ENCODE results near the gene PPP1R7.

The PPP1R7 gene

DNA sequence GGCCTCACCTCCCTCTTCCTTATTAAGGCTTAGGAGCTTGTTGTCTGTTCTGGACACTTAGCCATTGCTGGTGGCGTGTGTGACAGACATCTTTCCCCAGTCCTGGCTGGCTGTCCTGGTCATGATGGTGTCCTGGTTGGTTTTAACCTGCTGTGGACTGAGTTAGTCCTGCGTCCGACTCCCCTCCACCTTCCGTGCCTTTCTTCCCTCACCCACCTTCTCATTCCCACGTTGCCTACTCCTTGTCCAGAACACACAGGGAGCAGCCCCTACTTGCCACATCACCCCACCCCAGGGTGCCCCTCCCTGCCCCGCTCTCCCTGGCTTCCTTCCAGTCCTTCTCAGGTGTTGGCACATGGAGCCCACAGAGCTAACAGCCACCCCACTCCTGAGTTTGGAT is 47.7 kb downstream of the PPP1R7 start:
- DNase-seq (ENCODE audit: low read depth): no peak

DNA sequence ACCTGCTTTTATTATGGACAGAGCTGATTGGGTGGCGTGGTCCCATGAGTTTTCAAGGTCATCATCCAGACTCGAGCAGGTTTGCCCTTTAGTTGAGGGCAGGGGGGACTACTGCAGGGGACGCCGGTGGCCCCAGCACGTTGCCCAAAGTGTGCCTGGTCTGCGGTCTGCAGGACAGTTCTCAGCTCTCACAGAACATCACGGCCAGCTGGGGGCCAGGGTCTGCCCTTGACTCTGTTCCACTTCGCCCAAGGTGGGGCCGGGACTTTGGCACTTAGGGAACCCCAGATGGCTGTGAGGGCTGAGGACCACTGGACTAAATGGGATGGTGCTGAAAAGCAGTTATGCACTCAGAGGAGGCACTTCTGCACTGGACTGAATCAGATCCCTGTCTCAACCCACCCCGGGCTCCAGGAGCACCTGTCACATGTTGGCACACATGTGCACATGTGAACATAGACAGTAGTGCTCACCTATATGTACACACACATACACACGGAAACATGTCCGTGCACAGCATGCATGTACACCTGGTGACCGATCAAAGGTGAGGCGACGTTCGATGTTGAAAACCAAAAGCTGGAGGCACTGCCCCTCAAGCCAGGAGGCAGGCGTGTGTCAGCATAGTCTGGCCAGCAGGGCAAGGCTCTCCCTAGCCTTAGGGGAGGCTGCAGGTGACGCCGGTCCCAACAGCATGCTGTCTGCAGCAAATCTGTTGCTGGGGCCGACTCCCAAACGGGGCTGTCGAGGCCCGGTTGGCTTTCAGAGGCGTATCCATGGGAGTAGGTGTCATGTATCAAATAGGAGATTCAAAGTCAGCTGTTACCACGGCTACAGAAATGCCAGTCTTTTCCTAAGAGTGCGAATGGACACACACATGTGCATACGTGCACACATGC is 48.4 kb downstream of the PPP1R7 start:
- DNase-seq (ENCODE audit: low read depth): no peak

DNA sequence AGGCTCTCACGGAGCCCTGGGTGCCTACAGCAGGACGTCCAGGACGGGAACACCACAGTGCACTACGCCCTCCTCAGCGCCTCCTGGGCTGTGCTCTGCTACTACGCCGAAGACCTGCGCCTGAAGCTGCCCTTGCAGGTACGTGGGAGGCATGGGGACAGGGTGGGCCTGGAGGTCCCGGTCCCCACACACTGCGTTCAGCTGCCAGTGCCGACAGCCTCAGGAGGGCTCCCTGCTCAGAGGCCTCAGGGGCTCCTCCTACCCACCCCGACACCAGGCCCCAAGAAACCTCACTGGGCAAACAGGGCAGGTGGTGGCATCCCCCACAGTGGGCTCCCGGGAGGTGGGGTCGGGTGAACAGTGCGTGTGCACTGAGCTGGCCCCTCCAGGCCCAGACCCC is 49.0 kb downstream of the PPP1R7 start:
- no peak for DNase-seq (ENCODE audit: low read depth)

DNA sequence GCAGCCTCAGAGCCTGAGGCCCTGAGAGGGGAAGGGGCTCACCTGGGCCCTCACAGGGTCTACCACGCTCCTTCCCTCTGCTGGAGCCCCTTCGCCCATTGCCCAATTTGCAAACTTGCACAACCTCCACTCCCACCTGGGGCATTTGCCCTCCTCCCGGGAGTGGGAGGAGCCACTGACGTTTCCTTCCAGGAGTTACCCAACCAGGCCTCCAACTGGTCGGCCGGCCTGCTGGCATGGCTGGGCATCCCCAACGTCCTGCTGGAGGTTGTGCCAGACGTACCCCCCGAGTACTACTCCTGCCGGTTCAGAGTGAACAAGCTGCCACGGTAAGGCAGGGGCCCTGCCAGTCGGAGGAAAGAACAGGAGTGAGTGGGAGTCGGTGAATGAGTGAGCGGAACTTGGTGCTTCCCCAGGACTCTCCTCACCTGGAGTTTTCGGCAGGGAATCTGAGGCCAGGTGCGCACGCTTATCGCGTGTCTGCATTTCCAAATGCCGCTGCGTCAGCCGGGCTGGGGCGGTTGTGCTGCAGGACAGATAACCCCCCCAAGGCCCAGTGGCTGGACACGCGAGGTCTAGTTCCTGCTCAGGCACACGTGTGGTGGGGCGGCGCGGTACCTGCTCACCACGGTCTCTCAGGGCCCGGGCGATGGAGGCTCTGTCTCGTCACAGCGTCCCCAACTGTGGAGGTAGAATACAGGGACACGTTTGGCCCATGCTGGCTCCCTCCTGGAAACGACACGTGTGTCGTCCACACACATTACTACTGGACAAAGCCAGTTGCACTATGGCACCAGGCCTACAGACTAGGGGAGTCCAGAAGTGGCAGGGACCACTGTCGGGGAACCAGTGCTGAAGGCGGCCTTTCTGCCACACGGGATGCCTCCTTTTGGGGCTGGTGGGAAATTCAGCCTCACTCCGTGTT is 49.9 kb downstream of the PPP1R7 start:
- DNase-seq (ENCODE audit: low read depth): no peak

DNA sequence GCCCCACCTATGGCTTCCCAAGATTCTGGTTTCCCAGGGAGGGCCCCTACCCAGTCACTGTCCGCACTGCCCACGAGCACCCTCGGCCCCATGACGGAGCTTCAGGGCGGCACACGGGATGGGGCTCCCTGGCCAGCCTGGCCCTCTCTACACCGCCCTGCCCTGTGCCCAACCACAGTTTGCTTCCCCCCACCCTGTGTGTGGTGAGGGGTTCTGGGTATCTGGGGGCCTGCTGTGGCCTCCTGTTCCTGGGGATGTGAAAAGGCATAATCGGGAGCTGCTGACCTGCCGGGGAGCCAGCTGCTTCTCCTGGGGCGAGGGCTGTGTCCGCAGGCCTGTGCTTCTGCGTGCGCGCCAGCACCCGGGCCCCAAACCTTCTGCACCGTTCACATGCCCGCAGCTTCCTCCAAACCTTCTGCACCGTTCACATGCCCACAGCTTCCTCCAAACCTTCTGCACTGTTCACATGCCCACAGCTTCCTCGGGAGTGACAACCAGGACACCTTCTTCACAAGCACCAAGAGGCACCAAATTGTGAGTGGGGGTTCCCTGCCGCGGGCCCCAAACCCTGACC is 50.6 kb downstream of the PPP1R7 start:
- no peak for DNase-seq (ENCODE audit: low read depth)

DNA sequence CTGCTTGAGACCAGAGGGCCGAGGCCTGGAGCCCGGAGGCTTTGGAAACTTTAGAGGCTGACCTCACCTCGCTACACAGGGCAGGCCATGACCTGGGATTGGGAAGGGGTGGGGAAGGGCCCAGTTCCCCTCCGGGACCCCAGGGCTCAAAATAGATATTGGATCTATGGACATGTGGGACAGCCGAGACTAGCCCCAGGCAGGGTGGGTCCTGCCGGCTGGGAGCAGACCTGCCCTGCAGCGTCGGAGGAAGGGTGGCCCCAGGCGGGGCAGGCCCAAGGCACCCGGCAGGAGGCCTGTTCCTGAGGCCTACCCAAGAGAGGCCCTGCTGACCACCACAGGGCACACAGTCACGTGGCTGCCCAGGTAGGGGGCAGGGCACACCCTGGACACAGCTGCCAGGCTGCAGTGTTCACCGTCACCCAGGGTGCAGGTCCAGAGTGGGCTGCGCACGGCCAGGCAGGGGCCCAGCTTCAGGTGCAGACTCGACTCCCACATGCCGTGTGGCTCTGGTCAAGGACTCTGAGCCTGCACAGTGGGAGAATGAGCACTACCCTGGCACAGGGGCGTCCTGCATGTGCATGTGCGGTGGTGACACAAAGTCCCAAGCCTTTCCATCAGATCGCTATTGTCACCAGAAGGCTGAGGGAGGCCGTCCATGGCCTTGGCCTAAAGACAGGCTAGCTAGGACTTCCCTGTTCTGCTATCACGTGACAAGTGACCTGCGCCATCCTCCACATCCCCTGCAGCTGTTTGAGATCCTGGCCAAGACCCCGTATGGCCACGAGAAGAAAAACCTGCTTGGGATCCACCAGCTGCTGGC is 51.4 kb downstream of the PPP1R7 start:
- no peak for DNase-seq (ENCODE audit: low read depth)

DNA sequence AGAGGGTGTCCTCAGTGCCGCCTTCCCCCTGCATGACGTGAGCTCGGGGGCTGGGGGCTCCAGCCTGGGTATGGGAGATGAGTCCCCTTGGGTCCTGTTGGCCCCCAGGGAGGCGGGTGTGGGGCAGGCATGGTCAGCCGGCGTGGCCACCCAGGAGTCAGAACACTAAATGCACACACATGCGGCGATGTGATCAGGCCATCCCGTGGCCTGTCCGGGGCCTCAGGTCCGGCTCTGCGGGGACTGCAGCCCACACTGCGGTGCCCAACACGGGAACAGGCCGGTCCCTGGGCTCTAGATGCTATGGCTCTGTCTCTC is 52.0 kb downstream of the PPP1R7 start:
- DNase-seq (ENCODE audit: low read depth): no peak

DNA sequence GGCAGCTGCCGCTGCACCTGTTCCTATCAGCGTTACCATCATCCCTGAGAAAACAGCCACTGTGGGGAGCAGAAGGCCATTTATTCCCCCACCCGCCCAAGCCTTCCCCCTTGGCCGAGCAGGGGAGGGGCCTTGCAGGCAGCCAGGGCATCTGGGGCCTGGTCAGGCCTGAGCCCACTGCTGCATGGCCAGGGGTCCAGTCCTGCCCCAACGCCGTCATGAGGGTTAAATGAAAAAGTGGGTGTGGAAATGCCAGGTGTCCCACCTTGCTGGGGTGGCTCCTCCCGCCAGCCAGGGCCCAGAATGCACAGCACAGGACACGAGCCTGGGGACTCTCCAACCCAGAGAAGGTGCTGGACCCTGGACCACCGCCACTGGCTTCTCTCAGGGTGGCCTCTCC is 52.4 kb downstream of the PPP1R7 start:
- DNase-seq (ENCODE audit: low read depth): no peak

DNA sequence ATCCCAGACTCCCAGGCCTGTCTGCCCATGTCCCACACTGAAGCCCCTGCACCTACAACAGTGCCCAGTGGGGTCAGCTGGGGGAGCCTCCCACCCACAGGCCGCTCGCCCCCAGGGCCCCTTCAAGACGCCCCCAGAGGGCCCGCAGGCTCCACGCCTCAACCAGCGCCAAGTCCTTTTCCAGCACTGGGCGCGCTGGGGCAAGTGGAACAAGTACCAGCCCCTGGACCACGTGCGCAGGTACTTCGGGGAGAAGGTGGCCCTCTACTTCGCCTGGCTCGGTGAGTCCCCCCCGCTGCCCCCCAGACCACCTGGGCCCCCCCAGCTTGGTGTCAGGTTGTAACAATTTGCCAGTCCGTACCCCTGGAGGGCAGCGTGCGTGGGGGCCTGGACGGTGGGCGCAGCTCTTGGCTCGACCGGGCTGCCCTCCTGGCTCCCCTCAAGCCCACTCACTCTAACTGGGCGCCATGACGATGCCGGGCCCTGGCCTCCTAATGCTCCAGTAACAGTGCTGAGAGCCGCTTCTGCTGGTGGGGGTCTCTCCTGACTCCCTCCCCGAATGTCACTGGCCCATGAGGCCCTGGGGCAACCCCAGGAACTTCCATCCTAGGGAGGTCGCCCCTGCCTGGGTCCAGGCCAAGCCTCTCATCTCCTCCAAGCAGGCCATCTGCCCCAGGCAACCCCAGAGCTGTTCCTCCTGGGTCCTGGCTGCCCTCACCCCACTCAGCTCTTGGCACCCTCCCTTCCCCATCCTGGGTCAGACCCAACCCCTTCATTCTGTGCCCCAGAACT is 53.1 kb downstream of the PPP1R7 start:
- no peak for DNase-seq (ENCODE audit: low read depth)

DNA sequence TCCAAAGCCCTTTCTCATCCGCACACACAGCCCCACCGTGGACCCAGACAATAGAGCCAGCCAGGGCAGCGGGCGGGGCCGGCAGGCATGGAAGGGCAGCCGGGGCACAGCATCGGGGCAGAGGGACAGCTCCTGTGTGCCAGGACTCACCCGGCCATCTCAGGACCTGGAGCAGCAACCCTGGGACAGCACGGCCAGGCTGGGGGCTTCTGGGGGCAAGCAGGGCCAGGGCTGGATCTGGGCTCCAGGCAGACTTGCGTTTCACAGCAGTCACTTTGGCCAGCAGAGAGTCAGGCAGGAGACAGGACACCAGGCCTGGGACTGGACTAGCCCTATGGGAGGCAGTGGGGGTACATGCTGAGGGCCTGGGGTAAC is 53.7 kb downstream of the PPP1R7 start:
- DNase-seq (ENCODE audit: low read depth): no peak

DNA sequence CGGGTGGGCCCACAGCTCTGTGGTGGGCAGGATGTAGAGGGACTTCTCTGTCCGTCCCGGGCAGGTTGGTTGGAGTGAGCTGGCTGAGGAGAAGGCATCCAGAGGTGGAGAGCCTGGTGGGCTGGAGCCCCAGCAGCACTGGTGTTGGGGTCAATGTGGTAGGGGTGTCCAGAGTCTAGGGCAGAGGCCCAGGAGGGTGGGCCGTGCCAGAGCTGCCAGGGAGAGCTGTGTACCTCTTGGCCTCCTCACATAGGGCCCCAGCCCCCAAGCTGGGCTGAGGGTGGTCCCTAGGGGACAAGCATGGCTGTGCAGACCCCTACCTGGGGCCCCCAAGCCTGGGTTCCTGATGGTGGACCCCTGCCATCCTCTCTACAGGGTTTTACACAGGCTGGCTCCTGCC is 54.2 kb downstream of the PPP1R7 start:
- no peak for DNase-seq (ENCODE audit: low read depth)

DNA sequence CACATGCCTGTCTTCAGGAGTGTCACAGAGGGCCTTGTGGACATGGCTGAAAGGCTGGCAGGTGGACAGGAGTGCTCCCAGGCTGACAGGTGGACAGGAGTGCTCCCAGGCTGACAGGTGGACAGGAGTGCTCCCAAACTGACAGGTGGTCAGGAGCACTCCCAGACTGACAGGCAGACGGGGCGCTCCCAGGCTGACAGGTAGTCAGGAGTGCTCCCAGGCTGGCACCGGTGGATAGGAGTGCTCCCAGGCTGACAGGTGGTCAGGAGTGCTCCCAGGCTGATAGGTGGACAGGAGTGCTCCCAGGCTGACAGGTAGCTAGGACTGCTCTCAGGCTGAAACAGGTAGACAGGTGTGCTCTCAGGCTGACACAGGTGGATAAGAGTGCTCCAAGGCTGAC is 54.8 kb downstream of the PPP1R7 start:
- no peak for DNase-seq (ENCODE audit: low read depth)

DNA sequence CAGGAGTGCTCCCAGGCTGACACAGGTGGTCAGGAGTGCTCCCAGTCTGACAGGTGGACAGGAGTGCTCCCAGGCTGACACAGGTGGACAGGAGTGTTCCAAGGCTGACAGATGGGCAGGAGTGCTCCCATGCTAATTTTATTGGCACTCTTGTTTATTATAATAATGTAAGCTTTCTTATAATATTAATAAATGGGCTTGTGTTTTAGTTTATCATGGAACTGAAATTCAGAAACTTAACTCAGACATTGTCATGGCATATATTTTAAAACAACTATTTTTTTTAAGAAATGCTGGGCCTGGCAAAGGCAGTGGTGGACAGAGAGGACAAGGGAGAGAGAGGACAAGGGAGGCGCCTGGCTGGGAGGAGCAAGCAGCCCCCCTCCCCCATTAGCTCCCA is 56.9 kb downstream of the PPP1R7 start:
- DNase-seq (ENCODE audit: low read depth): no peak

DNA sequence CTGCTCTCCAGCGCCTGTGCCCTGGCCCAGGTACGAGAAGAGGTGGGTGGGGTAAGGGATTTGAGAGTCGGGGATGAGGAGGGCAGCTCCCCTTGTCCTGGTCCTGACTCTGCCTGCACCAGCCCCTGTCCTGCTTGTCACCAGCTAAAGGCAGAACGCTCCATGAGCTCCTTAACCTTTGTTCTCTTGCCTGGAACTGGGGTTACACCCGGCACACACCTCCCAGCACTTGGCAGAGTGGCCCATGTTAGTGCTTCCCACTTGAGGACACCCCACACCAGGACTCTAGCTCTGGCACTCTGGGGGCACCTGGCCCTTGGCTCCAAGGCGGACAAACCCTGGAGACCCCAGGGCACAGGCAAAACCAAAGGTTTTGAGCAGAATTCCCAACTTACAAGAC is 57.4 kb downstream of the PPP1R7 start:
- no peak for DNase-seq (ENCODE audit: low read depth)

DNA sequence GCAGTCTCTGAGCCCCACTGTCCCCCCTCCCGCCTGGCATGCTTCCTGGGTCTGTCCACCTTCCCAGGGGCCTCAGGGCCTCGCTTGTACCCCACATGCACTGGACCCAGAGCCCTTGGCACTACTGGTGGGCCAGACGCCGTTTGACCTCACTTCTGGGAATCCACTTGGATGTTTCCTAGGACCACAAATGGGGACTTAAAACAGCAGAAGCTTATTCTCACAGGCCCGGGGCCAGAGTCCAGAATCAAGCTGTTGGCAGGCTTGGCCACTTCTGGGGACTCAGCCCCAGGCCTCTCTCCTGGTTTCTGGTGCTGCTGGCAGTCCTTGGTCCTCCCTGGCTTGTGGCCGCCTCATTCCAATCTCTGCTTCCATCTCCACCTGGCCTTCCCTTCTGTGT is 57.8 kb downstream of the PPP1R7 start:
- no peak for DNase-seq (ENCODE audit: low read depth)

DNA sequence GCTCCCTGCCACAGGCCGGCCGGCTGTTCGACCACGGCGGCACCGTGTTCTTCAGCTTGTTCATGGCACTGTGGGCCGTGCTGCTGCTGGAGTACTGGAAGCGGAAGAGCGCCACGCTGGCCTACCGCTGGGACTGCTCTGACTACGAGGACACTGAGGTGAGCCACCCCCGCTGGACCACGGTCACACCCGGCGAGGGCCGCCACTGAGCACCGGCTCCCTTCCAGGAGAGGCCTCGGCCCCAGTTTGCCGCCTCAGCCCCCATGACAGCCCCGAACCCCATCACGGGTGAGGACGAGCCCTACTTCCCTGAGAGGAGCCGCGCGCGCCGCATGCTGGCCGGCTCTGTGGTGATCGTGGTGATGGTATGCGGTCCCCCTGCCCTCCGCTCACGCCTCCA is 59.0 kb downstream of the PPP1R7 start:
- DNase-seq (ENCODE audit: low read depth): no peak

DNA sequence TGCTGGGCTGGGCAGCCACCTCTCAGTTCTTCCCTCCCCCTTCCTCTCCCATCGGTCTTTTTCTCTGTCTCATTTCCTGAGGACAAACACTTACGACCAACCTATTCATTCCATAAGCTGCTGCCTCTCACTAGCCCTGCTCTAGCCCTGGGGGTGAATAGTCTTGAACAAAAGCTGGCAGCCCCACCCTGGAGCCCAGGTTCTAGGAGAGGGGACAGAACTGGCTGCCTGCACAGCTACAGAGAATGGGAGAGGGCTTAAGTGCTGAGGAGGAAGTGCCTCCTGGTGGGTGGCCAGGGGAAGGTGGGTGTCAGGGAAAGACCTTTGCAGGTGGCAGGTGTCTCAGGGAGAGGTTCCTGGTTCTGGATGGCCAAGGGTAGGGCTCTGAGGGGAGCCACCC is 61.0 kb downstream of the PPP1R7 start:
- no peak for DNase-seq (ENCODE audit: low read depth)

DNA sequence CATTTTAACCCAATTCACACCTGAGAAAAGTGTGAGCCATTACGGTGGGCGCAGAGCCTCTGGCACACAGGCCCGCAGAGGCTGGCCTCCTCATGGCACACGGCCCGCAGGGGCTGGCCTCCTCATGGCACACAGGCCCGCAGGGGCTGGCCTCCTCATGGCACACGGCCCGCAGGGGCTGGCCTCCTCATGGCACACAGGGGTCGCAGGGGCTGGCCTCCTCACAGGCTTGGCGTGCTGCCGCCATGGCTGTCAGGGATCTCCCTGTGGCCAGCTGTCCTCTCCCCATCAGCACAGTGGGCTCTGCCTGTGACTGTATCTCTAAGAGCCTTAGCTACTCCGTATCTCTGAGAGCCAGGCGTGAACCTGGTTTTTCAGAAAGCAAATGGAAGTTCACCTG is 62.8 kb downstream of the PPP1R7 start:
- no peak for DNase-seq (ENCODE audit: low read depth)

DNA sequence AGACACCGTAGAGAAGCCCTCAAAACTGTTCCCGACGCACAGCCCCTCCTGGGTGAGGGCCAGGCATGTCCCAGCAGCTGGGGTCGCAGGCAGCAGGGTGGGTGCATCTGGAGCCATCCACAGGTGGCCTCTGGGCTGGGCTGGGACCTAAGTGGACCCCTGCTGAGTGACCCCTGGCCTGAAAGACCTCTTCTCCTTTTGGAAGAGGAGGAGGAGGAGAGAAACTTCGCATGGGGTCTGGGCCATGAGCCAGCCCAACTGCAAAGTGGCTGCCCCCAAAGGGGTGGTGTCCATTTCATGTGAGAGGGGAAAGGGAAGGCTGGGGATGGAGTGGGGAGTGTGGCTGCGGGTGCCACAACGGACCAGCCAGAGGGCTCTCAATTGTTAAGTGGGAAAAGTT is 63.3 kb downstream of the PPP1R7 start:
- no peak for DNase-seq (ENCODE audit: low read depth)

DNA sequence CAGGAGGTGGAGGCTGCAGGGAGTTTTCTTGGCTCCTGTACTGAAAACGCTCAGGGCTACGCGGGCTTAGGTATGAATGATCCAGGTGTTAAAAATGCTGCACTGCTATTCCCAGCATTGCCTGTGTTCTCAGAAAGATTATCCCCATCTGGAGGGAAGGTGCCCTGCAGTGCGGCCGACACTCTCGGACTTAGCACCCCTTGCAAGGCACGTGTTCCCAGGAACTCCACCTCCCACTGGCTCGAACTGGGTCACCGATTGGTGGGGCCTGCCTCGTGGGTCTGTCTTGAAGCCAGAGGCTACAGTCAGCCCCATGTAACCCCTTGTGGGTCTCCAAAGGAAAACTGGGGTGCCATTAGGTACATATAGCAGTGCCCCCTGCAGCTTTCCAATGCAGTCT is 63.9 kb downstream of the PPP1R7 start:
- DNase-seq (ENCODE audit: low read depth): no peak

DNA sequence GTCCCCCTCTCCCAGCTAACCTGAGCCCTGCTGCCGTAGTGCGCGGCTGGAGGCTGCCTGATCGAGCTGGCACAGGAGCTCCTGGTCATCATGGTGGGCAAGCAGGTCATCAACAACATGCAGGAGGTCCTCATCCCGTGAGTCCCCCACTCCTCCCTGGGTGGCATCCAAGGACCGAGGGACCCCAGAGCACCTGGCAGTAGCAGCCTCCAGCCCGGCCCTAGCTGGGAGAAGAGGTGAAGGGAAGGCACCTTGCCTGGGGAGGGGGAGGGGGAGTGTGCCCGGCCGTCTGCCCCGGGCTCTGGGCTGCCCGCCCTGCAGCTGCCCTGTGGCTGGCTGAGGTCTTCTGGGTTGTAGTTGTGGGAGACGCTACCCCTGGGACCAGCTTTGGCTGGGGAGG is 64.5 kb downstream of the PPP1R7 start:
- no peak for DNase-seq (ENCODE audit: low read depth)

Data from non-pigmented ciliary epithelial cell (primary cell).